ENCODE results near the gene HMCN1.

DNA sequence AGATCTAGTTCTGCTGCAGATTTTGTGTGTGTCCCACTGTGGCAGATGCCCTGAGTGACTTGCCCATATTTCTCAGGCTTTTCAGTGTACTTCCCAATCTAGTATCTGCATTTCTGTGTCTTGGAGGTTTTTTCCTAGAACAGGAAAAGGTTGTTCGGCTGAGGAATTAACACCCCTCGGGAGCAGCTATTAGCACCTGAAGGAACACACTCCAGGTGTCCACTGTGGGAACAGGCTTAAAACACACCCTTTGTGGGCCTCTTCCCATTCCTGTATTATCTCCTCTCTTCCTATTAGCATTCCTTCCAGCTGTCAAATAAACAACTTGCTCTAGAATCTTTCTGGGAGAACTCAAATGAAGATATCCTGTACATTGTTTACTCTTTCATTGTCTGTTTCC lies 178.3 kb downstream of the HMCN1 start:
- TF ChIP-seq POLR2A (IDR thresholded peaks at IDR 0.05) = no peak
- TF ChIP-seq, protein P1, sequence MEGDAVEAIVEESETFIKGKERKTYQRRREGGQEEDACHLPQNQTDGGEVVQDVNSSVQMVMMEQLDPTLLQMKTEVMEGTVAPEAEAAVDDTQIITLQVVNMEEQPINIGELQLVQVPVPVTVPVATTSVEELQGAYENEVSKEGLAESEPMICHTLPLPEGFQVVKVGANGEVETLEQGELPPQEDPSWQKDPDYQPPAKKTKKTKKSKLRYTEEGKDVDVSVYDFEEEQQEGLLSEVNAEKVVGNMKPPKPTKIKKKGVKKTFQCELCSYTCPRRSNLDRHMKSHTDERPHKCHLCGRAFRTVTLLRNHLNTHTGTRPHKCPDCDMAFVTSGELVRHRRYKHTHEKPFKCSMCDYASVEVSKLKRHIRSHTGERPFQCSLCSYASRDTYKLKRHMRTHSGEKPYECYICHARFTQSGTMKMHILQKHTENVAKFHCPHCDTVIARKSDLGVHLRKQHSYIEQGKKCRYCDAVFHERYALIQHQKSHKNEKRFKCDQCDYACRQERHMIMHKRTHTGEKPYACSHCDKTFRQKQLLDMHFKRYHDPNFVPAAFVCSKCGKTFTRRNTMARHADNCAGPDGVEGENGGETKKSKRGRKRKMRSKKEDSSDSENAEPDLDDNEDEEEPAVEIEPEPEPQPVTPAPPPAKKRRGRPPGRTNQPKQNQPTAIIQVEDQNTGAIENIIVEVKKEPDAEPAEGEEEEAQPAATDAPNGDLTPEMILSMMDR (IDR thresholded peaks at IDR 0.05) = no peak

Data from stomach (tissue), 4 donors.